GM19025 (cell line): ENCODE measurements around the gene SIAH1.
"Not testable (repeated sequence)": the region's sequence is repeated elsewhere in the genome, so short reads cannot be mapped to it uniquely, and the experiment has no call there.

ENCODE experiments used
- ATAC-seq: cut with Tn5 transposase; IDR thresholded peaks from one replicate; pipeline ENCODE4 v1.9.1; 2021; ENCODE audit warnings: mild to moderate bottlenecking, low read depth, moderate library complexity; ENCODE audit not compliant: unreplicated experiment

Gene SIAH1, protein sequence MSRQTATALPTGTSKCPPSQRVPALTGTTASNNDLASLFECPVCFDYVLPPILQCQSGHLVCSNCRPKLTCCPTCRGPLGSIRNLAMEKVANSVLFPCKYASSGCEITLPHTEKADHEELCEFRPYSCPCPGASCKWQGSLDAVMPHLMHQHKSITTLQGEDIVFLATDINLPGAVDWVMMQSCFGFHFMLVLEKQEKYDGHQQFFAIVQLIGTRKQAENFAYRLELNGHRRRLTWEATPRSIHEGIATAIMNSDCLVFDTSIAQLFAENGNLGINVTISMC

DNA sequence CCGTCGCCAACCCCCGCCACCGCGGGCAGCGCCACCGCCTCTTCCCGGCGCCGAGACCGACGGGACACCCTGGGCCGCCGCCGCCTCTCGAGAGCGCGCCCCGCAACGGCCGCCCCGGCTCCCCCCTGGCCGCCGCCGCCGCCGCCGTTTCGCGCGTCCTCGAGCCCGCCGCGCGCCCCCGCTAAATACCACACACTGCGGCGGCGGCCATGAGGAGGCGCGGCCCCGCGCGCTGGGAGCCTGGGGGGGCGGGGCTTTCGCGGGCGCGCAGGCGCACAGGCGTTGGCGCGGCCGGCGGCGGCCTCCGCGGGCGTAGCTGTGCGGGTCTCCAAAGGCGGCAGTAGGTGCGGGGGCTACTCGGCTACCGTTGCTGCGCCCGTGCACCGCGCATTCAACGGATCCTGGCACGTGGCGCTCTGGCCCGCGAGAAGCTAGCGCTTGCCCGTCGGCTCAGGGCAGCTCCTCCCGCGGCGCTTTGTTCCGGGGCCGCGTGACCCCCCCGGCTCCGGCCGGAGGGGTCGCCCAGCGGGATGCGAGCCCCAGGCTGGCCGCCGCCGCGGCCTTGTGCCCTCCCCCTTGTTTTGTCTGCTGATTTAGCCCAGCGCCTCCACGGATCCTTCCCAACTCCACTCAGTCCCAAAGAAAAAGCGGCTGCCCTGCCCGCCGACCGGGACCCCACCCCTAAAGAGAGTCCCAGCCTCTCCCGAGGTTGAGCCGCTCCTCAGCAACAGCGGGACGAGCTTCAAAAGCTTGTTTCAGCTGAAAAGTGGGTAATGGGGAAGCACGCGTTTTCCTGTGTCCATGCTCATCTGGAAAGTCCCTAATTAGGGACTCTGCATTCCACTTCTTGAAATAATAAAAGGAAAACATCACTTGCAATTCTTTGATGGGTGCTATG lies at the start of gene SIAH1:
Gene SIAH1 (minus strand): TSS at position 161 of the 898 bp plus-strand sequence. CDS start 22,985 bp downstream, outside the sequence.
- peak; percentile 52 for ATAC-seq

DNA sequence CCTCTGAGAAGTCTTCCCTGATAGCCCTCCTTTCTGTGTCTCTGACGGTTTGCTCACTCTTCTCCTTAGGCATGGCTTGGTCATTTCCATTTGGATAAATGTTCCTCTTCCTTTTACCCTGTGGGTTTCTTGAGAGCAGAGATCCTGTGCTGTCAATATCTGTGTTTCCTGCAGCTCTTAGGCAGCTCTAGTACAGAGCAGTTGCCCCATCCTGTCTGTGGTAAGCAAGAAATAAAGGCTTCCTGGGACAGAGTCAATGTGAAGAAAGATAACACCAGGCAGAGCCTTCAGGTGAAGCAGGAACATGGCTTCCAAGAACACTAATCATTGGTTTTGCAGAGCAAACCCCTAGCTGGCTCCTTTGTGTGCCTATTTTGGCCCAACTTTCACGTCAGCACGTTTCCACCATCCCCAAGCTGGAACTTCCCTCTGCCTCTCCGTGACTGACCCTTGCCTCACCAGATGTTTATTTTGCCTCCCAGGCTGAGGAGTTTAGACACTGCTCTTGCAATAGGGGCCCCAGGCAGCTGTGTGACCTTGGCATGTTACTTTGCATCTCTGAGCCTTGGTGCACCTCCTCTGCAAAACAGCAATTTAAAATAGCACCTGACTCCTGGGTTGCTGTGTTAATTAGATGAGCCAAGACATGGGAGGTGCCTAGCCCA lies 49.6 kb upstream of the SIAH1 start:
- no peak for ATAC-seq

DNA sequence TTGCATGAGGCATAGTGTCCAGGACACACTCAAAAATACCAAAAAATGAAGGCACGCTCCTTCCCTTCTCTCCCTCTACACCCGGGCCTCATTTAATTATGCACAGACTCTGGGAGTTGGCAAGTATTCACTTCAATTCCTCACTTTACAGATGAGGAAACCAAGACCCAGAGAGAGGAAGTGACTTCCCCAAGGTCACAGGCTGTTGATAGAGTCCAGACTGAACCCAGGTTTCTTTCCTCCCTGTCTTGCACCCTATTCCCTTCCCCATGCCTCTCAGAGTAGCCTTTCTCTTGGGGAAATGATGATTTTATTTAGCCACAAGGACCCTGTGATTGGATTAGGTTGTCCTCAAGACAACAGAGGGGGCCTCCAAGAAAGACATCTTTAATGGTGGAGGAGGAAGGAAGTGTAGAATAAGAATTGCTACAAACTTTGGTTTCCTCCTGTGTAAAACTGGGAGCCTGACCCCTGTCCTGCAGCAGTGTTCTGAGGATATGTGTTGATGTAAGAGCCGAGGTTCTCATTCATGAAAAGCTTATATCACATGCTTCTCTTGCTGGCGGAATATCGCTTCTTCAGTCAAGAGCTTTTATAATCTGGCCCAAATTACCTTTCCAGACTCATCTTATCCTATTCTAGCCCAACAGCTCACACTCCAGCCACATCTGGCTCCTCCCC lies 48.8 kb upstream of the SIAH1 start:
- no peak for ATAC-seq

DNA sequence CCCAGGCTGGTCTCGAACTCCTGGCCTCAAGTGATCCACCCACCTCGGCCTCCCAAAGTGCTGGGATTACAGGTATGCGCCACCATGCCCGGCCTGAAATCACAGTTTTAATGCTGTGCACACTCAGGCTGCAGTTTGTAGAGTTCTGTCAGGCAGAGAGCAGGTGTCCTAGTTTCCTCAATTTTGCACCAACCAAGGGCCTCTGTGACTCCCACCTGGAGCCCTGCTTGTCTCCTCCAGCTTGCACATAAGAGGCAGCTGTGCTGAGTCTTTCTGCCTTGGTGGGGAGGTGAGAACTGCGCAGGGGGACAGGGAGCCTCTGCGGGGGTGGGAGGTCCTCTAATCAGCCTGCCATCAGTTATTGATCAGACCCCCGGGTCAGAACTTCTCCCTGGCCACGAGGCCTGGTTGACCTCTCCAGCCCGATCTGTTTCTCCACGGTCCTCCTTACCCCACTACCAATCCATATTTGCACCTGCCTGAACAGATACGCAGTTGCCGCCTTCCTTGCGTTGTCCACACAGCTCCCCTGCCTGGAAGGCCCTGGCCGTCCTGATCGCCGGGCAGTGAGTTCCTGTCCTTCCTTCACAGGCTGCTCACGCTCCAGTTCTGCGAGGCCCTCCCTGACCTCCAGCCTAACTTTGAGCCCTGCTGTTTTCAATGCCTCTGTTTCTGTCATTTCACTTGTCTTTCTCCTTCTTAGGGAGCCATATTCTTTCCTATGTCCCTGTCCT lies 48.1 kb upstream of the SIAH1 start:
- ATAC-seq: no peak

DNA sequence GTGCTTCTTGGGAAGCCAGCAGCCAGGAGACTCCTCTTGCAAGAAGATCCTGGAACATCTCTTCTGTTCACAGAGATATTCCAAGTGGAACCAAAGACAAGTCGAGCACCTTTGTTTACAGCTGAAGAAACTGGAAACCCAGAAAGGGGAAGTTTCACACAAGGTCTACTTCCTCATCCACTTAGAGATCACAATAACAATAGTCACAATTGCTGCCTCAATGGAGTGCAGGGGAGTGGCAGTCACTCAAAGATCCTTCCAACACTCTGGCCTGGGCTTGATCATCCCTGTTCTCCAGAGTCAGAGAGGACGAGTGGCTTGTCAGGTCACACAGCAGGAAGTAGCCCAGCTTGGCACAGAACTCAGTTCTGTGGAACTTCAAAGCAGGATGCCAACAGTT lies 46.9 kb upstream of the SIAH1 start:
- peak; percentile 51 for ATAC-seq

DNA sequence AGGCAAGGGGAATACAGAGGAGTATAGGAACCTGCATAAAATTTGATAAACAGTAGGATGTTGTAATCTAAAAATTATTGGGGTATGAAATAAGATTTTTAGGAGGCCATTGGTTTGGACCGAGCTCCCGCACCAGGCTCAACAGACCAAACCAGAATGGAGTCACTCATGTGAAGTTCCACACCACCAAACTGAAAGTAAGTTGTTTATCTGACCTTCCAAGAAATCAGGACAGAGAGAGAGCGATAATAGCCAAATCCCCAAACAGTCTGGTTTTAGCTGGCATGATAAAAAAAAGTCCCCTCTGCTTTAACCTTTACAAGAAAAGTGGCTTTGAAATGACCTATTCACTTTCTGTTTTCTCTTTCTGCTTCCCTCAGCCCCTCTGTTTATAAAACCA lies 45.7 kb upstream of the SIAH1 start:
- ATAC-seq: no peak

DNA sequence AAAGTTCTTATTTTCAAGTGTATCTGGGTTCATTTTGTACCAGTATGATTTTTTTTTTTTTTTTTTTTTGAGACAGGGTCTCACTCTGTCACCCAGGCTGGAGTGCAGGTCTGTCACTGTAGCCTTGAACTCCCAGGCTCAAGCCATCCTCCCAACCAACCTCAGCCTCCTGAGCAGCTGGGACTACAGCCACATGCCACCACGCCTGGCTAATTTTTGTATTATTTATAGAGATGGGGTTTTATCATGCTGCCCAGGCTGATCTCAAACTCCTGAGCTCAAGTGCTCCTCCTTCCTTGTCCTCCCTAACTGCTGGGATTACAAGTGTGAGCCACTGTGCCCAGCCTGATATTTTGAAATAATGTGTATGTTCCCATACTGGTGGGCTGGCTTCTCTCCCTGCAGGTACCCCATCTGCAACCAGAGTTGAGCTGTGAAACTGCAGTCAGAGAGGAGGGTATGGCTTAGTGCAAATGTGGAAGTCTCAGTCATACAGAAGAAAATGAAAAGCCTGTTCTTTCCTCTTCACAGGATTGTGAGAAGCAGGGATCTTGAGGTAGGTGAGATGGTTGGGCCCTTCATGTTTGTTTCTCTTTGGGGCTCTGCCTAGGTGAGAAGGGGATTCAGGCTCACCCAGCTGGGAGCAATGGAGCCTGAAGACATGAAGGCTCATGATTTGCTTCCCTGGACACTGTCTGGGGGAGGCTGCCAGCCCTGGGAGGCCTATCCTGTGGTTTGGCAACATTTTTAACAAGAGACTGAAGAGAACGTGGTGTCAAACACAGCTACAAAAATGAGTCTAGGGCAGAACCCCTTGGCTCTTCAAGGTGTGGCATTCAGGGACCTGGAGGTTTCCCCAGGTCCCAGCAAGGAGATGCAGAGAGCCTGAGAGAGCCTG lies 41.3 kb upstream of the SIAH1 start:
- no peak for ATAC-seq

DNA sequence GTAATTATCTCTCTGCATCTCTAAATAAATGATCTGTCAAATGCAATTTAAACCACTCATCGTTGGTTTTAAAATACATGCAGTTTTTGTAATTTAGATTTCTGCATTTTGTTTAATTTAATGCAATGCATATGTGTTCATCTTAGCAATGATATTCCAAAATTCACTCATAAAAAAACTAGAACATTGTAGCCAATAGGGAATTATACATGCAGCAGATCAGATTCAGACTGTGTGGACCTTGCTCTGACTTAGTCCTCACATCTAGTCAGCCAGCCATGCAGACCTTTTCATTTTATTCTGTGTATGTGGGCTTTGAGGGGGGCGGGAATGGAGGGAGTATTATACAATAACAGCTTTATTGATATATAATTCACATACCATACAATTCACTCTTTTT lies 37.3 kb upstream of the SIAH1 start:
- no peak for ATAC-seq

DNA sequence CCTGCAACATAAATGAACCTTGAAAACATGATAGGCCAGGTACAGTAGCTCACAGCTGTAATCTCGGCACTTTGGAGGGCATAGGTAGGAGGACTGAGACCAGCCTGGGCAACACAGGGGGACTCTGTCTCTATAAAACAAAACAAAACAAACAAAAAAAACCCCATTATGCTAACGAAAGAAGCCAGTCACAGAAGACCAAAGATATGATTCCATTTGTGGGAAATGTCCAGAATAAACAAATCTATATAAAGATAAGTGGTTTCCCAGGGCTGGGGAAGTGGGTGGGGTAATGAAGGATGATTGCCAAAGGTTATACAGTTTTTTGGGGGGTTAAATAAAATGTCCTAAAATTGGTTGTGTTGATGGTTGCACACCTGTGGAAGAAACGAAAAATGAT lies 36.5 kb upstream of the SIAH1 start:
- ATAC-seq: no peak

DNA sequence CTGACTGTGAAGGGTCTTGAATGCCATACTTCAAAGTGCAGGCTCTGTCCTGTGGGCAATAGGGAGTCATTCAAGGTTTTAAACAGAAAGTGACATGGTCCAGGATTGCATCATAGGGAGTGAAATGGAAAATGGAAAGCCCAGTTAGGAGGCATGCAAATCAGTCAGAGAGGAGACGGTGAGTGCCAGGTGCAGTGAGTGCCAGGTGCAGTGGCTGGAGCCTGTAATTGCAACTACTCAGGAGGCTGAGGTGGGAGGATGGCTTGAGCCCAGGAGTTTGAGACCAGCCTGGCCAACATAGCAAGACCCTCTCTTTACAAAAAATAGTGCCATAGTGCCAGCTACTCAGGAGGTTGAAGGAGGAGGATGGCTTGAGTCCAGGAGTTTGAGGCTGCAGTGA lies 35.2 kb upstream of the SIAH1 start:
- ATAC-seq: no peak

DNA sequence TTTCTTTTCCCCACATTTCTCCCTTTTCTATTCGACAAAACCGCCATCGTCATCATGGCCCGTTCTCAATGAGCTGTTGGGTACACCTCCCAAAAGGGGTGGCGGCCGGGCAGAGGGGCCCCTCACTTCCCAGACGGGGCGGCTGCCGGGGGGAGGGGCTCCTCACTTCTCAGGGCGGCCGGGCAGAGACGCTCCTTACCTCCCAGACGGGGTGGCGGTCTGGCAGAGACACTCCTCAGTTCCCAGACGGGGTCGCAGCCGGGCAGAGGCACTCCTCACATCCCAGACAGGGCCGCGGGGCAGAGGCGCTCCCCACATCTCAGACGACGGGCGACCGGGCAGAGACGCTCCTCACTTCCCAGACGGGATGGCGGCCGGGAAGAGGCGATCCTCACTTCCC lies 31.4 kb upstream of the SIAH1 start:
- not testable (repeated sequence) for ATAC-seq

DNA sequence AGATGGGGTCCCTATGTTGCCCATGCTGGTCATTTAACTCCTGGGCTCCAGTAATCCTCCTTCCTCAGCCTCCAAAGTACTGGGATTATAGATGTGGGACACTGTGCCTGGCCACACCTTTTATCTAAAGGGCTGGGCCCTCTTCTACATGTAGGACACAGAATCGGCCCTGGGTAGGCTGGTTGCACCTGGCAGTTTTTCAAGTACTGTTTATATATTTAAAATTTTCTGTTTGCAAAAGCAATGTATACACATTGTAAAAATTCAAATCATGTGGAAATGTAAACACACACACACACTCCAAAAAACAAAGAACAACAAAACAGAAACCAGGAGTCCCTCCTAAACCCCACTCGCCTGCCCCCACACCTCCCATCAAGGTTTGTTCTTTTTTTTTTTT lies 28.1 kb upstream of the SIAH1 start:
- ATAC-seq: no peak

DNA sequence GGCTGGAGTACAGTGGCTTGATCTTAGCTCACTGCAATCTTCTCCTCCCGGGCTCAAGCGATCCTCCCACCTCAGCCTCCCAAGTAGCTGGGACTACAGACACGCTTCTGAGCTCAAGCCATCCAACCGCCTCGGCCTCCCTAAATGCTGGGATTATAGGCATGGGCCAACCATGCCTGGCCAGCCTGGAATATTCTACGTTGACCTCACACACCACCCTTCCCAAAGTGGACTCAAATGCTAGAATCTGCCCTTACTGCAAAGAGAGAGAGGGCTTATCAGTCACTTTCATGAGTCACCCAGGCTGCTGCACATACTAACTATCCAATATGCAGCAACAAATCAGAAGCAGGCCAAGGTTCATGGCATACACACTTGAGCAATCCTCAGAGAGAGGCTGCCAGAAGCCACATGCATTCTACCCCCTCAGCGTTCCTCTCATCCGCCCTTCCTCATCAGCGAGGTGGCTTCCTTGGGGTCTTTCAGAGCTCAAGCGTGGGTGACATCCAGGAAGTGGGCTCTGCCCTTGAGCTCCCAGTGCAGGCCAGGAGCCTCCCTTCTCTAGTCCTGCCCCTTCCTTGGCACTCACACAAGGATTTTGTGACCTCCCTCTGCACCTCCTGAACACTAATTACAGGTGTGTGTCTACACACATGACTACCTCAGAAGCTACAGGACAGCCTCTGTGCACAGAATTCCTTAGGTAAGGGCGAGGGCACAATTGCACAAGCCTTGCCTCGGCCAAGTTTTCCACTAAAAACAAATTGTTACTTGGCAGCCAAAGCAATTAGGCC lies 24.8 kb upstream of the SIAH1 start:
- no peak for ATAC-seq

DNA sequence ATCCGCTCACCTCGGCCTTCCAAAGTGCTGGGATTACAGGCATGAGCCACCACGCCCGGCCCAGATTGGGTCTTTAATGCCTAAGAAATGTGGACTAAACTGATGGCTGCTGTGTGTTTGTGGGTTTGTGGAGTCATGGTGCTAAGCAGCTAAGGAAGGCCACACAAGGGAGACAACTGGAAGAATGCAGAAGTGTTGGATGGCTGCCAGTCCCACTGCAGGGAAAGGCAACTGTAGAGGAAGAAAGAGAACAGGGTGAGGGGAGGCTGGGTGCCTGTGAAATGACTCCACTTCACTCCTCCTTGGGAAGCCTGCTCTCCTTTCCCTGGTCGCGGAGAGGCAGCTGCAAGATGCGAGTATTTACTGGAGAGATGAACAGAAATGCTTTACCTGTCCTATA lies 23.5 kb upstream of the SIAH1 start:
- no peak for ATAC-seq

DNA sequence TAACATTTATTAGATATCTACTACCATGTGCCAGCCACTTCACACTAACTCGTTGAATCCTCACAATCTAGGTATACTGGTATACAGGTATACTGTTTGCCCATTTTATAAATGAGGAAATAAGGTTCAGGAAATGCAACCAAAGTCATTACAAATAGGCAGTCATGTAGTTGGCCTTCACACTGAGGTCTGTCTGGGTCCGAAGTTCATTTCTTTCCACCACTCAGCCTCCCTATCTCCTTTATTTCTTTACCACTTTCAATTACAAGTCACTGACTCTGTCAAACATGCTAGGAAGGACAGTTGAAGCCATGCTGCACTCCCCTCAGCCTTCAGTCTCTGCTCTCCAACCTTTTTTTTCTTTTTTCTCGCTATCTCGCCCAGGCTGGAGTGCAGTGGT lies 20.7 kb upstream of the SIAH1 start:
- no peak for ATAC-seq

DNA sequence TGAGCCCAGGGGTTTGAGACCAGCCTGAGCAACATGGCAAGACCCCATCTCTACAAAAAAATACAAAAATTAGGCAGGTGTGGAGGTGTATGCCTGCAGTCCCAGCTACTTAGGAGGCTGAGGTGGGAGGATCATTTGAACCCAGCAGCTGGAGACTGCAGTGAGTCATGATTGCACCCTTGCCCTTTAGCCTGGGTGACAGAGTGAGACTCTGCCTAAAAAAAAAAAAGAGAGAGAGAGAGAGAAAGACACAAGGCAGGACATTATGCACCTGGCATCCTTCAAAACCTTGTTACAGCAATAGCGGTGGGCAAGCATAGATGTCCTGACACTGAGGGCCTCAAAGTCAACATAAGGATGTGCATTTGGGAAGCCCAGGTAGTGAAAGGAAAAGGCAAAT lies 19.9 kb upstream of the SIAH1 start:
- no peak for ATAC-seq

DNA sequence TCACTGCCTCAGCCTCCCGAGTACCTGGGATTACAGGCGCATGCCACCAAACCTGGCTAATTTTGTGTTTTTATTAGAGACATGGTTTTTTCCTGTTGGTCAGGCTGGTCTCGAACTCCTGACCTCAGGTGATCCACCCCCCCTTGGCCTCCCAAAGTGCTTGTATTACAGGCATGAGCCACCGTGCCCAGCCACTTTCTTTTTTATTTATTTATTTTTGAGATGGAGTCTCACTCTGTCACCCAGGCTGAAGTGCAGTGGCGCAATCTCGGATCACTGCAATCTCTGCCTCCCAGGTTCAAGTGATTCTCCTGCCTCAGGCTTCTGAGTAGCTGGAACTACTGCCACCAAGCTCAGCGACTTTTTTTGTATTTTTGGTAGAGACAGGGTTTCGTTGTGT lies 17.3 kb upstream of the SIAH1 start:
- ATAC-seq: not testable (repeated sequence)

DNA sequence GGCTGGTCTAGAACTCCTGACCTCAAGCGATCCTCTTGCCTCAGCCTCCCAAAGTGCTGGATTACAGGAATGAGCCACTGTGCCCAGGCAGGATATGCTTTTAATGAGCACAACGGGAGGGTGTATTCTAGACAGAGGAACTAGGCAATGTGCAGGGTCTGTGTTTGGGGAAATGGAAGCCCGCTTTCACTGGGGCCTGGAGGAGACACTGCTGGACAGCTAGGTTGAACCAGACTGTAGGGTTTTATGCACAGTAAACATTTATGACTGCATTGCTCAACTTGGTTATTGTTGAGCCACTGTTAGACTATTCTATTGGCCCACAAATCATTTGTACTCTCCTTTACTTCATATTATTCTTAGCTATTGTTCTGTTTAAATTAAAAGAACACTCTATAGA lies 10.2 kb upstream of the SIAH1 start:
- no peak for ATAC-seq
